LNCAP (cell line): Measurements from ENCODE around the gene AFF1.

Source experiments
- CTCF ChIP-seq: fragments of 450-650 bp; IDR thresholded peaks from 2 replicates; pipeline ENCODE4 v1.5.1; 2017; ENCODE audit warnings: mild to moderate bottlenecking

The AFF1 gene

DNA sequence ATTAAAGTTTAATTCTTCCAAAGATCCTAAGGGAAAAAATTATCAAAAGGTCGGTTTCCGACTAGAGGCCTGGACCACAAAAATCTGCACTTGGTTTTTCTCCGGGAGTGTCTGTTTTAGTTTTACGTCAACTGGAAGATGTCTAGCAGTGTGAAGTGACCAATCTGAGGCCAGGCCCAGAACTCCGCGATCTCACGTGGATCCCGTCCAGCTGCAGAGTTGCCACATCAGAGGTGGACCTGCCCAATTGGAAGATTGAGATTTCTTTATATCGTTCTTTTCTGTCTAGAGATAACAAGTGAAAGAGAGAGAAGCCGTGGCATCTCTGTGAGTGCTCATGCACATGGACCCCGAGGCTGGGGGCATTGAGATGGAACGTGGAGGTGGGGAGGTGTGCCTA lies 115.8 kb downstream of the AFF1 start:
- no peak for TF ChIP-seq CTCF

DNA sequence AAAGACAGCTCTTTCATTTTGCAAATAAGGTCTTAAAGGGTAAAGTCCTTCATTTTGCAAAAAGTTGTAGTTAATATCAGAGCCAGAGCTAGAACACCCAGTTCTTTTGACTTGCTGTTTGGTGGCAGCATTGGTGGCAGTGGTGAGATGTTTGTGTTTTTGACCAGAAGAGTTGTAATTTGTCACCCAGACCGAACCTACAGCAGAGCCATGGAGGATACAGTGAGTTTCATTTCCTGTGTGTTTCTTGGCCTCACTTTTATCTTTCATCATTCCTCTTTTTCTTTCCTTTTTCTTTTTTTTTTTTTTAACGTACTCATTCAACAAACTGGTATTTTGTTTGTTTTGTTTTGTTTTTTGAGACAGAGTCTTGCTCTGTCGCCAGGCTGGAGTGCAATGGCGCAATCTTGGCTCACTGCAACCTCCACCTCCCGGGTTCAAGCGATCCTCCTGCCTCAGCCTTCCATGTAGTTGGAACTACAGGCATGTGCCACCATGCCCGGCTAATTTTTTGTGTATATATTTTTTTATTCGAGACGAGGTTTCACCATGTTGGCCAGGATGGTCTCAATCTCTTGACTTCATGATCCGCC lies 116.4 kb downstream of the AFF1 start:
- TF ChIP-seq CTCF = no peak

DNA sequence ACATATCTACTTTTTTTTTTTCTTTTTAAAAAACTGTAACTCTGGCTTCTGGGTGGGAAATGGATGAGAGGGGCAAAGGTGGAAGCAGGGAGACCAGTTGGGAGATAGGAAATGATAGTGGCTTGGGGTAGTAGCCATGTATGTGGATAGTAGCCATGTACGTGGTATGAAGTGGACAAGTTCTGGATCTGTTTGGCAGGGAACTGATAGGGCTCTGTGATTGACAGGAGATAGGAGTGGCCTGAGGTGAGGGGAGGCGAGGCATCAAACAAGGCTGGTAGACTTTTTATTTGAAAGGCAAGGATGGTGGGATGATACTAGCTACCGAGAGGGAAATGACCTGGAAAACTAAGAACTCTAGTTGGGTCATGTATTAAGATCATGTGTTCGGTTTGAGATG lies 117.8 kb downstream of the AFF1 start:
- no peak for TF ChIP-seq CTCF

GRCh38 chr4:87053176-87053658 lies 118.4 kb downstream of the AFF1 start:
- no peak for TF ChIP-seq CTCF

DNA sequence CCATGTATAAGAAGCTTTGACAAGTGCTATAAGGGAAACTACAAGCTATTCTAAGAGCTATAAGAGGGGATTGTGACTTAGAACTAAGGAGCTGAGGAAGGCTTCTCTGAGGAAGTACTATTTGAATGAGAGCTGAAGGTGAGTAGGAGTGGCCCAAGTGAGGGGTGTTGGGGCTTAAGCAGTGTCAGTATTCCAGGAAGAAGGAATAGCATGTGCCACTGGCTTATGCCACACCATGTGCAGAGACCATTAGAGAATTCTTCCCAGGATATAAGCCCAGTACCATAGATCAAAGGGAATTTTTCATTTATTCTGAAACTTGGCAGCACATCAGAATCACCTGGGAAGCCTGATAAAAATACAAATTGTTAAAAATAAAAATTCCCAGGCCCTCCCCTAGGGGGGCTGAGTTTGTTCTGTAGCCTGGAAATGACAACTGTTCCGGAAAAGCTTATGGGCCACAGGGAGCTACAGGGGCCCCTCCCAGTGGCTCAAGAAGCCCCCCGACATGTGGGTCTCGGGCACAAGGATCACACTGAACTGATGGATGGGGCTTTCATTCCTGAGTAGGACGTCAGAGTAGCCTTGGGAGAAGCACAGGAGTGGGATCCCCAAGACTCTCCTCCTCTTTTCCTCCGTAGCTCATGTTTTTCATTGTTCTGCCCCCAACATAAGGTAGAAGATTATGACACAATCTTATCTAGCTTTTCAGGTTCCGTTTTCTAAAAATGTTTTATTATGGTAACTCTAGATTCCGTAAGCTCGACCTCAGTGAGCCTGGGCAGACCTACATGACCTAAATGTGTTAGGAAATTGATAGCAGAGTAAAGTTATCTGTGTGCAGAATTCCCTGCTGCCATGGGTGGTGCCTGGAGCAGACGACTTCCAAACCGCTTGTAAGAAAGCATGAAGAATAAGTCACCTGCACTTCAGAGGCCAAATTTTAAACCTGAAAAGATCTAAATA lies 119.3 kb downstream of the AFF1 start:
- TF ChIP-seq CTCF = no peak

GRCh38 chr4:87054900-87055299 lies 120.1 kb downstream of the AFF1 start:
- TF ChIP-seq CTCF = no peak

DNA sequence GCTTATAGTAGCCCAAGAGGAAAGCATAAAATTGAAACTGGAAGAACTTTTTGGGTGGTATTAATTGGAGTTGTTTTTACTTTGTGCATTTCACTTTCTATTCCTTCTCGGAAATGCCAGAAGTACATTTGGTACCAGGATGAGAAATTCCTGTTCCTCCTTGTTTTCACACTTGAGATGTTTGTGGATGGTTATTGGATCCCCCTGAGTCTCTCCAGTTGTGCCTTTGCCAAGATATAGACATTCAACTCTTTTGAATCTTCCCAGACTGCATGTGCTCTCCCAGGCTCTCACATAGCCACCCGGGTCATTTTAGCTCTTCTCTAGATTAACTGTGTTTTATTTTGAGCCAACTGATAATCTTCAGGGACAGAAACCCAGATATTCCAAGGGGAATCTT lies 120.5 kb downstream of the AFF1 start:
- no peak for TF ChIP-seq CTCF
